ENCODE measurements around the gene SSH2. TPM values are rescaled to one million over a fixed set of nuclear protein-coding genes. Genes with fewer than 3 reads are reported as not detected.
"Not testable (repeated sequence)": the region's sequence is repeated elsewhere in the genome, so short reads cannot be mapped to it uniquely, and the experiment has no call there.

Gene SSH2, protein sequence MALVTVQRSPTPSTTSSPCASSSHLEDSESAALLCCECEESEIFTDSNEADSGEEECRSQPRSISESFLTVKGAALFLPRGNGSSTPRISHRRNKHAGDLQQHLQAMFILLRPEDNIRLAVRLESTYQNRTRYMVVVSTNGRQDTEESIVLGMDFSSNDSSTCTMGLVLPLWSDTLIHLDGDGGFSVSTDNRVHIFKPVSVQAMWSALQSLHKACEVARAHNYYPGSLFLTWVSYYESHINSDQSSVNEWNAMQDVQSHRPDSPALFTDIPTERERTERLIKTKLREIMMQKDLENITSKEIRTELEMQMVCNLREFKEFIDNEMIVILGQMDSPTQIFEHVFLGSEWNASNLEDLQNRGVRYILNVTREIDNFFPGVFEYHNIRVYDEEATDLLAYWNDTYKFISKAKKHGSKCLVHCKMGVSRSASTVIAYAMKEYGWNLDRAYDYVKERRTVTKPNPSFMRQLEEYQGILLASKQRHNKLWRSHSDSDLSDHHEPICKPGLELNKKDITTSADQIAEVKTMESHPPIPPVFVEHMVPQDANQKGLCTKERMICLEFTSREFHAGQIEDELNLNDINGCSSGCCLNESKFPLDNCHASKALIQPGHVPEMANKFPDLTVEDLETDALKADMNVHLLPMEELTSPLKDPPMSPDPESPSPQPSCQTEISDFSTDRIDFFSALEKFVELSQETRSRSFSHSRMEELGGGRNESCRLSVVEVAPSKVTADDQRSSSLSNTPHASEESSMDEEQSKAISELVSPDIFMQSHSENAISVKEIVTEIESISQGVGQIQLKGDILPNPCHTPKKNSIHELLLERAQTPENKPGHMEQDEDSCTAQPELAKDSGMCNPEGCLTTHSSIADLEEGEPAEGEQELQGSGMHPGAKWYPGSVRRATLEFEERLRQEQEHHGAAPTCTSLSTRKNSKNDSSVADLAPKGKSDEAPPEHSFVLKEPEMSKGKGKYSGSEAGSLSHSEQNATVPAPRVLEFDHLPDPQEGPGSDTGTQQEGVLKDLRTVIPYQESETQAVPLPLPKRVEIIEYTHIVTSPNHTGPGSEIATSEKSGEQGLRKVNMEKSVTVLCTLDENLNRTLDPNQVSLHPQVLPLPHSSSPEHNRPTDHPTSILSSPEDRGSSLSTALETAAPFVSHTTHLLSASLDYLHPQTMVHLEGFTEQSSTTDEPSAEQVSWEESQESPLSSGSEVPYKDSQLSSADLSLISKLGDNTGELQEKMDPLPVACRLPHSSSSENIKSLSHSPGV (N-terminal part only)
- 10 to 100 TPM; 32.0 to 33.1 TPM for total RNA-seq

DNA sequence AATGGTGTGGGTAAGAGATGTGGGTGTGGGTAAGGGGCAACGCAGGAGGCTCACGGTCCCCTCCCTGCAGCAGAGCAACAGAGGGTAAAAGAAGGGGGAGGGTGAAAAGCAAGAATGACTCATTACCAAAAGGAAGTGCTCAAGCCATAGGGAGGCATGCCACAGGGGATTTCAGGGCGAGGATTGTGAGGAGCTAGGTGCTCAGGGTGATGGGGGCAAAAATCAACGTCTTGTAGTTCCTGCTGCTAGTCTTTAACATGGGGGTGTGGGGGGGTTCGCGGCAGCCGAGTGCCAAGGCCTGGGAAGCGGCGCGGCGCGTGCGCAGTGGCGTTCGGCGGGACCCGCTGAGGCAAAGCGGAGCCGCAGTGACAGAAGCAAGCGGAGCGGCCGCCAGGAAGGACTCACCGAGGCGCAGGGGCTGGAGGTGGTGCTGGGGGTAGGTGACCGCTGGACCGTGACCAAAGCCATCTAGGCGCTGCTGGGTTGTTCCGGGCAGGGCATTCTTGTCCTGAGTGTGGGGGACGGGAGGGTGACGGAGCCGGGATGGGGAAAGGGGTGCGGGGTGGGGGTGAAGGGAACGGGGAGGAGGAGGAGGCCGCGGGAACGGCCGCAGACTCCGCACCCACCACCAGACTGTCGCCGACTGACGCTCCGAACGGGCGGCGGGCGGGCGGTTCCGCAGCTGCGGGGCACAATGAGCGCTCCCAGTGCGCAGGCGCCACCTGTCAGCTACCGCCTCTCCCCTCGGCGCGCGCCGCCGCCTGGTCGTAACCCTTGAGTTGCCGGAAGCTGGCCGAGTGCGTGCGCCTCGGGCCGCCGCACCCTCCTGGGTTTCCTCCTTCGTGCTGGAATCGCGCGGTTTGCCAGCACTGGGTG is at the start of gene SSH2:
SSH2 (minus strand) TSS at position 696 of the 876 bp plus-strand sequence; CDS start at position 468, 228 bp downstream.
- ChIA-PET CTCF (interaction anchor here (0.6 to 7.4 kb wide), 21 partner anchors 9 to 314 kb away, joined by 3 to 381 read pairs (median 8); no protein-coding TSS in a partner anchor), POLR2A (interaction anchor here (0.6 to 2.3 kb wide), 8 partner anchors 8 to 313 kb away, joined by 3 to 18 read pairs (median 4); no protein-coding TSS in a partner anchor)
- intact Hi-C loops (cut with micrococcal nuclease) = loop anchor here (2.0 to 10.0 kb wide), 4 partner anchors 91 to 345 kb away; partner anchors contain the start of gene GIT1
- Mint-ChIP-seq H3K27me3 (no peaks in the 10 kb centered on the region), H3K4me1 (ENCODE audit: low read depth) (peaks cover 22% of the 10 kb centered on the region), H3K27ac (no peak within 1 kb of the TSS), H3K4me3 (no peak within 1 kb of the TSS), H3K36me3 (peaks cover 3% of the 10 kb centered on the region), H3K9me3 (no peaks in the 10 kb centered on the region)
- peak; percentile 92 for DNase-seq

DNA sequence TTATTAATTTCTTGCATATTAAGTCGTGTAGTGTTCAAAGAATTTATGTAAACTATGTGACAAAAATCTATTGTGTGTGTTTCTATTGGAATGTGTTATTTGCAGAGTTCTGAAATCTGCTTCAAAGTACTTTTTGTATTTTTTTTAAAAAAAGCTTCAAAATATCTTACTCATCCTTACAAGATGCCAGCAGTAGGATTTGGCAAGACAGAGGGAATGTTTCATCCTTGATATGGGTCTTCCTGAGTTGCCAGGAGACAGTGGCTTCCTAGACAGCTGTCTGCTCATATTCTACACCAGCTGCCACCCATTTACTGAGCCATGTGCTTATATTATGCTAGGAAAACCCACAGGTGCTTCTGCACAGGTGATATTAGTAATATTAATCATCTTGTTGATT is 47.8 kb upstream of the SSH2 start:
- POLR2A ChIA-PET = no interaction called here
- H3K9me3 Mint-ChIP-seq = no peaks in the 10 kb centered on the region
- intact Hi-C loops (cut with micrococcal nuclease) = no loop called here
- no peaks in the 10 kb centered on the region for H3K36me3 Mint-ChIP-seq
- no peak overlapping the region for H3K27ac Mint-ChIP-seq
- DNase-seq = no peak
- CTCF ChIA-PET = interaction anchor here (0.6 kb wide), 1 partner anchor 1123 kb away, joined by 3 read pairs; no protein-coding TSS in a partner anchor
- no peak overlapping the region for H3K4me3 Mint-ChIP-seq
- no peaks in the 10 kb centered on the region for H3K4me1 Mint-ChIP-seq (ENCODE audit: low read depth)
- H3K27me3 Mint-ChIP-seq = no peaks in the 10 kb centered on the region

DNA sequence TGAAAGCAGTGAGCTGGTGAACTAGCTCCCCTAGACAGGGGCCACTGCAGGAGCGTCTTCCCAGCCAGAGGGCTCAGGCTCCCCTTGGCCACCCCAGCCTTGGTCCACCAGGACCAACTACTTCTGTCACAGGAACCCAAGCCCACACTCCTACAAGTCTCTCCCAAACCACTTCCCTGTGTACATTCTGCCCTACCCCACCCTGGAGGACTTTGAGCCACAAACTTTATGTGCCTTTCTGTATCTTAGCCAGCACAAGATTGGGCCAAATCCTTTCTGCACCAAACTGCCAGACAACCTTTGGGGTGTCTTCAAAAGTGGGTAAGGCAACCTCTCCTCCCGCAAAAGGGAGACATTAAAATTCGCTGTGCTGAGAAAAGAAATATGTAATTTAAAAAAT is 43.0 kb upstream of the SSH2 start:
- H3K9me3 Mint-ChIP-seq = no peaks in the 10 kb centered on the region

DNA sequence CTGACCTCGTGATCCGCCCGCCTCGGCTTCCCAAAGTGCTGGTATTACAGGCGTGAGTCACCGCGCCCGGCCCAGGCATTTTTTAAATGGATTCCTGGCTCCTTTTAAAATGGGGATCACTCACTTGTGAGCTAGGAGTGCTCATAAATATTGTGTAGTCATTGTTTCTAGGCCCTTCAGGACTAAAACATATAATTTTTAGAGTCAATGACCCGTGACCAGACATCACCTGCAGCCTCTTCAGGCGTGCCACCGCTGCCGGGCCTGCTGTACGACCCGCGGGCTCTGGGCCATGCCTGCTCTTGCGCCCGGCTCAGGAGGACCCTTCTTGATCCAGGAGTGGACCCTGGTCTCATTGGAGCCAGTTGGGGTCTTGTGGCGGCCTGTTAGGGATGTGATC is 42.2 kb upstream of the SSH2 start:
- POLR2A ChIA-PET = no interaction called here
- Mint-ChIP-seq H3K36me3 (no peaks in the 10 kb centered on the region), H3K4me3 (no peak overlapping the region), H3K27me3 (no peaks in the 10 kb centered on the region), H3K4me1 (ENCODE audit: low read depth) (no peaks in the 10 kb centered on the region), H3K27ac (no peak overlapping the region), H3K9me3 (no peaks in the 10 kb centered on the region)
- no peak for DNase-seq
- CTCF ChIA-PET = no interaction called here
- intact Hi-C loops (cut with micrococcal nuclease) = no loop called here

More for the DNA sequence above, 43.0 kb upstream of the SSH2 start:
- ChIA-PET POLR2A (no interaction called here), CTCF (no interaction called here)
- intact Hi-C loops (cut with micrococcal nuclease) = no loop called here
- no peak for DNase-seq
- Mint-ChIP-seq H3K27me3 (no peaks in the 10 kb centered on the region), H3K4me3 (no peak overlapping the region), H3K27ac (no peak overlapping the region), H3K36me3 (no peaks in the 10 kb centered on the region), H3K4me1 (ENCODE audit: low read depth) (no peaks in the 10 kb centered on the region)

DNA sequence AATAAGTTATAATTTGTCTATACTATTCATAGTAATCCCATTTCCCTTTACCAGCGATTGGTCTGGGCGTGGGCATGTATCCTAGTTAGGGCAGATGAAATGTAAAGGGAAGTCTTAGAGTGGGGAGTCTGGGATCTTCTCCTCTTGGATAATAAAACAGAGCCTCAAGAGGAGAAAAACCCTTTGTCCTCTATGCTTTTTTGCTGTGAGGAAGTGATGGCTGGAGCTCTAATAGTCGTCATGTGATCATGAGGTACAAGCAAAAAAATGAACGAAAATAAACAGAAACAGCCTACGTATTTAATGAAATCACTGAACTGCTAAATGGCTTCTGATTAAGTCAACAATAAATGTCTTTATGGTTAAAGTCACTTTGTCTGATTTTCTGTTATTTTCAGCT is 38.2 kb upstream of the SSH2 start:
- H3K36me3 Mint-ChIP-seq = no peaks in the 10 kb centered on the region
- ChIA-PET CTCF (no interaction called here), POLR2A (no interaction called here)
- H3K27me3 Mint-ChIP-seq = no peaks in the 10 kb centered on the region
- no peaks in the 10 kb centered on the region for H3K4me1 Mint-ChIP-seq (ENCODE audit: low read depth)
- H3K9me3 Mint-ChIP-seq = no peaks in the 10 kb centered on the region
- no peak overlapping the region for H3K4me3 Mint-ChIP-seq
- H3K27ac Mint-ChIP-seq = no peak overlapping the region
- DNase-seq = no peak
- intact Hi-C loops (cut with micrococcal nuclease) = no loop called here

DNA sequence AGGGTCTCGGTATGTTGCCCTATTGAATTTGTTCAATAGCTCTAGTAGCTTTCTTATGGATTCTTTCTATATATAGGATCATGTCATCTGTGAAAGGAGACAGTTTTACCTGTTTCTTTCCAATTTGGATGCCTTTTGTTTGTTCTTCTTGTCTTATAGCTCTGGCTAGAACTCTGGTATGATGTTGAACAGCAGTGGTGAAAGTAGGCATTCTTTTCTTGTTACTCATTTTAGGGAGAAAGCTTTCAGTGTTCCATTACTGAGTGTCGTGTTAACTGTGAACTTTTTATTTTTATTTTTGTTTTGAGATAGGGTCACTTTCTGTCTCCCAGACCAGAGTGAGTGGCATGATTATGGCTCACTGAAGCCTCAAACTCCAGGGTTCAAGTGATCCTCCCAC is 32.6 kb upstream of the SSH2 start:
- no peak overlapping the region for H3K27ac Mint-ChIP-seq
- H3K27me3 Mint-ChIP-seq = no peaks in the 10 kb centered on the region
- H3K4me3 Mint-ChIP-seq = no peak overlapping the region
- DNase-seq = no peak
- H3K36me3 Mint-ChIP-seq = no peaks in the 10 kb centered on the region
- intact Hi-C loops (cut with micrococcal nuclease) = no loop called here
- ChIA-PET CTCF (interaction anchor here (1.6 to 2.6 kb wide), 2 partner anchors 31 to 155 kb away, joined by 6 to 8 read pairs; no protein-coding TSS in a partner anchor), POLR2A (interaction anchor here (0.5 kb wide), 1 partner anchor 89 kb away, joined by 3 read pairs; no protein-coding TSS in a partner anchor)
- H3K9me3 Mint-ChIP-seq = no peaks in the 10 kb centered on the region
- H3K4me1 Mint-ChIP-seq (ENCODE audit: low read depth) = no peaks in the 10 kb centered on the region

DNA sequence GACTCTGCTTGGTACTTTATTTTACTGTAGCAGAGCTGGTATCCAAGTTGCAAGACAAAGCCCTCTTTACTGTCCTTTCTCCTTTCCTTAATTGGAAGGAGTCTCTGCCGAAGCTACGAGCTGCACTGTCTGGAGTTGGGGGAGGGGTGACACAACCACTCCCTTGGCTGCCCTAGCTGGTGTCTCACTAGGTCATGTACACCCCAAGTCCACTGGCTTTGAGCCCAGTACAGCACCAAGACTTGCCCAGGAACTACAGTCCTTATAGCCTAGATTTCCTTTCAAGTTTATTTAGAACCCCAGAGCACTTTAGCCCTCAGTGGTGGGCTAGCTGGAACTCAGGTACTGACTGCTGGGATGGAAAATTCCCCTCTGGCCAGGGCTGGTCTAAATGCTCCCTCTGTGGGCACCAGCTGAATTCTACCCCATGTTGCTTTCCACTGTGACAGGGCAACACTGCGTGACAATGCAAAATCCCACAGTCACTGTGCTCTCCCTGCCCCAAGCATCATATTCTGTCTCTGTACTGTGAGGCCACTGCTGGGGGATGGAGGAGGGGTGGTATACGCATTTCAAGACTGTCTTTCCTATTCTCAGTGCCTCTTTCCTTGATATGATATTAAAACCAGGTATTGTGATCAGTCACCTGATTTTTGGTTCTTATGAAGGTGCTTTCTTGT is 29.8 kb upstream of the SSH2 start:
- Mint-ChIP-seq H3K4me3 (no peak overlapping the region), H3K4me1 (ENCODE audit: low read depth) (no peaks in the 10 kb centered on the region), H3K27ac (no peak overlapping the region), H3K36me3 (no peaks in the 10 kb centered on the region), H3K9me3 (peaks cover 2% of the 10 kb centered on the region), H3K27me3 (no peaks in the 10 kb centered on the region)
- ChIA-PET POLR2A (no interaction called here), CTCF (interaction anchor here (0.6 kb wide), 1 partner anchor 11 kb away, joined by 3 read pairs; no protein-coding TSS in a partner anchor)
- DNase-seq = no peak
- intact Hi-C loops (cut with micrococcal nuclease) = no loop called here

DNA sequence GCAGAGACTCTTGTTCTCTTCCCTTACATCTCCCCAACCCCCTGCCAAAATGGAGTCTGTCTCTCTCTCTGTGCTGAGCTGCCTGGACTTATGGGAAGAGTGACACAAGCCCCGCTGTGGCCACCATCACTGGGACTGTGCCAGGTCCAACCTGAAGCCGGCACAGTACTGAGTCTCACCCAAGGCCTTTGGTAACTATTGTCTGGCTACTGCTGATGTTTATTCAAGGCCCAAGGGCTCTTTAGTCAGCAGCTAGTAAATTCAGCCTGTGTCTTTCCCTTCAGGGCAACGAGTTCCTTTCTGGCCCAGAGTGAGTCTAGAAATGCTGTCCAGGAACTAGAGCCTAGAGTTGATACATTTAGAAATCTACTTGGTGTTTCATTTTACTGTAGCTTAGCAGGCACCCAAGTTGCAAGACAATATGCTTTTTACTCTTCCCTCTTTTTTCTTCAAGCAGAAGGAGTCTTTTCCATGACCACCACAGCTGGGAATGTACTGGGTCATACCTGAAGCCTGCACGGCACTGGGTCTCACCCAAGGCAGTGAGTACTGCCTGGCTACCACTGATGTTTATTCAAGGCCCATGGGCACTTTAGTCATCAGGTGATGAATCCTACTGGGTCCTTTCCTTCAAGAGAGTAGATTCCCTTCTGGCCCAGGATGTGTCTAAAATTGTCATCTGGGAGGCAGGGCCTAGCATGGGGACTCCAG is 29.1 kb upstream of the SSH2 start:
- no peak overlapping the region for H3K27ac Mint-ChIP-seq

DNA sequence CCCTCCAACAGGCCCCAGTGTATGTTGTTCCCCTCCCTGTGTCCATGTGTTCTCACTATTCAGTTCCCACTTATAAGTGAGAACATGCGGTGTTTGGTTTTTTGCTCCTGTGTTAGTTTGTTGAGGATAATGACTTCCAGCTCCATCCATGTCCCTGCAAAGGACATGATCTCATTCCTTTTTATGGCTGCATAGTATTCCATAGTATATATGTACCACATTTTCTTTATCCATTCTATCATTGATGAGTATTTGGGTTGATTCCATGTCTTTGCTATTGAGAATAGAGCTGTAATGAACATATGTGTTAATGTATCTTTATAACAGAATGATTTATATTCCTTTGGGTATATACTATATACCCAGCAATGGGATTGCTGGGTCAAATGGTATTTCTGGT is 27.5 kb upstream of the SSH2 start:
- H3K36me3 Mint-ChIP-seq; H3K4me3 Mint-ChIP-seq; H3K27me3 Mint-ChIP-seq; DNase-seq; POLR2A ChIA-PET; intact Hi-C loops (cut with micrococcal nuclease); H3K27ac Mint-ChIP-seq; H3K4me1 Mint-ChIP-seq (ENCODE audit: low read depth): not testable (repeated sequence)
- CTCF ChIA-PET = interaction anchor here (1.2 kb wide), 1 partner anchor 26 kb away, joined by 3 read pairs; no protein-coding TSS in a partner anchor
- H3K9me3 Mint-ChIP-seq = peaks cover 15% of the 10 kb centered on the region

More for the DNA sequence above, 29.1 kb upstream of the SSH2 start:
- DNase-seq = no peak
- H3K36me3 Mint-ChIP-seq = no peaks in the 10 kb centered on the region
- intact Hi-C loops (cut with micrococcal nuclease) = no loop called here
- H3K4me1 Mint-ChIP-seq (ENCODE audit: low read depth) = no peaks in the 10 kb centered on the region
- H3K4me3 Mint-ChIP-seq = no peak overlapping the region
- H3K9me3 Mint-ChIP-seq = peaks cover 6% of the 10 kb centered on the region
- ChIA-PET CTCF (interaction anchor here (0.6 kb wide), 1 partner anchor 10 kb away, joined by 3 read pairs; no protein-coding TSS in a partner anchor), POLR2A (no interaction called here)
- no peaks in the 10 kb centered on the region for H3K27me3 Mint-ChIP-seq

DNA sequence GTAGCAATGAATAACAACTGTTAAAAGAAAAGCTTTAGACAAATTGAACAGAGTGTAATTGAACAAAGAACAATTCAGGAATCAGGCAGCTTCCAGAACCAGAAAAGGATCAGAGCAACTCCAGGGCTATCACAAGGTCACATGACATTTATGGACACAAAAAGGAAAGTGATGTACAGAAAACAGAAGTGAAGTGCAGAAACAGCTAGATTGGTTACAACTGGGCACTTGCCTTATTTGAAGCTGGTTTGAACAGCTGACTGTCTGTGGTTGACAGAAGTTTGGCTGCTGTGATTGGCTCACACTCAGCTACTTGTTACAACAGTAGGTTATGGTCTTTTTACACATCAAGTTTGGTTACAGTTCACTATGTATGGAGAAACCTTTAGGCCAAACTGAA is 26.2 kb upstream of the SSH2 start:
- no peak for DNase-seq
- Mint-ChIP-seq H3K36me3 (peaks cover 5% of the 10 kb centered on the region), H3K9me3 (peaks cover 15% of the 10 kb centered on the region), H3K27me3 (no peaks in the 10 kb centered on the region), H3K4me1 (ENCODE audit: low read depth) (no peaks in the 10 kb centered on the region), H3K4me3 (no peak overlapping the region), H3K27ac (no peak overlapping the region)
- intact Hi-C loops (cut with micrococcal nuclease) = no loop called here
- ChIA-PET CTCF (interaction anchor here (1.4 kb wide), 1 partner anchor 146 kb away, joined by 3 read pairs; no protein-coding TSS in a partner anchor), POLR2A (no interaction called here)
